Gastroesophageal sphincter (tissue), 3 donors: ENCODE data around the gene DTNBP1.

Experiments
- CTCF ChIP-seq, 4 experiments: fragments of 200-600 bp in 2 of 4; fragments of 450-650 bp in 2 of 4; sonication (generic) in 1 of 4; IDR thresholded peaks; one replicate each; pipeline ENCODE4 v1.5.1; 2017 to 2019; ENCODE audit warnings: antibody characterized with exemption in 4 of 4, mild to moderate bottlenecking in 2 of 4, moderate library complexity in 2 of 4
- EP300 ChIP-seq: sonication (generic); formaldehyde crosslinking; IDR thresholded peaks from one replicate; pipeline ENCODE4 v1.6.1; 2017; ENCODE audit warnings: antibody characterized with exemption, mild to moderate bottlenecking
- POLR2A ChIP-seq, 2 donors: fragments of 450-650 bp; IDR thresholded peaks; one replicate each; pipeline ENCODE4 v1.6.1; 2017; ENCODE audit warnings: antibody characterized with exemption in 2 of 2, mild to moderate bottlenecking in 2 of 2, moderate library complexity in 1 of 2

DNA sequence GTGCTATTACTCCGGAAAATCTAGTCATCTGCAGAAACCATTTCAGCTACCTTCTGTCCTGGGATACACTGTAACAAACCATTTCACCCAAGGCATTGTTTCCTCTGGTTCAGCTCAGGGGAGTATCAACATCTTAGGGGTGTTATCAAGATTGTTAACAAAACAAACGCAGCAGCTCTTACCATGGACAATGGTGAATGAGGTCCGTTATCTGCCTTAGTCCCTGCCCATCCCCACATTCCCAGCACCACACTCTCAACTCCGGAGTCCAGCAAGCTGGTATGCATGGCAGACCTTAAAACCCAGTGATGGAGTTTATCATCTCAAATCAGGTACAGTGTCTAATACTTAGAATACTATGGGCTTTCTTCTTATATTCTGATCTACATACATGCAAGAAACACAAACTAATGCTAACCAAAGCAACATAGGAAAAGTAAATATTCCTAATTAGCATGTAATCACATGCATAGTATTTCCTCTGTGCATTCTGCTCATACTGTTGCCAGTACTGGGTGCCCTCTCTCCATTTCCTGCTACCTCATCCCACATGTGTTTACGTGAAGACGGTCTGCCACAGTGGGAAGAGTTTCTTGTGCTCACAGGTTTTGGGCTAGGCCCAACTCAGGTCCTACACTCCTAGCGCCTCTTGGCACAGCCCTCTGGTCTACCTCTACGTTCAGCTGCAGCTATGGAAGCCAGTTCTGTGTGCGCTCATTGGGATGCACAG is 123.9 kb downstream of the DTNBP1 start:
- TF ChIP-seq EP300 (no peak), CTCF (IDR thresholded peaks at IDR 0.05) (no peak), POLR2A (IDR thresholded peaks at IDR 0.05) (no peak)
